GM19238 (cell line): Measurements from ENCODE around the gene SLC1A2.

Experiments used
- DNase-seq: peaks from one replicate; pipeline ENCODE4 v3.0.0; 2011; ENCODE audit warnings: low spot score; ENCODE audit not compliant: insufficient read length

Gene SLC1A2

GRCh38 chr11:35247428-35247827, 171.9 kb downstream of the SLC1A2 start:
- no peak for DNase-seq

GRCh38 chr11:35246745-35247144, 172.6 kb downstream of the SLC1A2 start:
- DNase-seq: no peak

GRCh38 chr11:35245786-35246185, 173.6 kb downstream of the SLC1A2 start:
- DNase-seq: no peak

- no peak for DNase-seq
Measured at GRCh38 chr11:35245056-35245455, 174.3 kb downstream of the SLC1A2 start.

GRCh38 chr11:35243774-35244173, 175.6 kb downstream of the SLC1A2 start:
- no peak for DNase-seq

- no peak for DNase-seq
Measured at GRCh38 chr11:35242412-35243242, 176.7 kb downstream of the SLC1A2 start.

- no peak for DNase-seq
Measured at GRCh38 chr11:35241531-35241930, 177.8 kb downstream of the SLC1A2 start.

- no peak for DNase-seq
Measured at GRCh38 chr11:35241083-35241482, 178.3 kb downstream of the SLC1A2 start.

GRCh38 chr11:35239471-35240075, 179.8 kb downstream of the SLC1A2 start:
- no peak for DNase-seq

GRCh38 chr11:35238882-35239281, 180.5 kb downstream of the SLC1A2 start:
- DNase-seq: no peak

GRCh38 chr11:35237860-35238715, 181.3 kb downstream of the SLC1A2 start:
- DNase-seq: no peak

GRCh38 chr11:35237351-35237750, 182.0 kb downstream of the SLC1A2 start:
- no peak for DNase-seq

GRCh38 chr11:35236667-35237003, 182.7 kb downstream of the SLC1A2 start:
- no peak for DNase-seq

- DNase-seq: no peak
Measured at GRCh38 chr11:35235936-35236666, 183.3 kb downstream of the SLC1A2 start.

GRCh38 chr11:35235498-35235897, 183.9 kb downstream of the SLC1A2 start:
- no peak for DNase-seq

GRCh38 chr11:35235157-35235468, 184.2 kb downstream of the SLC1A2 start:
- no peak for DNase-seq

- no peak for DNase-seq
Measured at GRCh38 chr11:35234460-35235156, 184.8 kb downstream of the SLC1A2 start.

- DNase-seq: no peak
Measured at GRCh38 chr11:35233518-35233917, 185.8 kb downstream of the SLC1A2 start.

- DNase-seq: no peak
Measured at GRCh38 chr11:35232891-35233330, 186.4 kb downstream of the SLC1A2 start.

GRCh38 chr11:35231076-35231860, 188.1 kb downstream of the SLC1A2 start:
- DNase-seq: no peak
